CD4-positive, alpha-beta T cell treated with Interleukin-15 for 4 hours (primary cell): Measurements from ENCODE around the gene GNB2.
"Not testable (repeated sequence)": the region's sequence is repeated elsewhere in the genome, so short reads cannot be mapped to it uniquely, and the experiment has no call there.

Experiments
- DNase-seq: peaks from one replicate; pipeline ENCODE4 v3.0.0-alpha.2; 2020; ENCODE audit warnings: low spot score

Gene GNB2

GRCh38 chr7:100665168-100665726, 8.3 kb upstream of the GNB2 start:
- DNase-seq, result no peak

GRCh38 chr7:100667331-100668068, 6.0 kb upstream of the GNB2 start:
- no peak for DNase-seq

GRCh38 chr7:100668069-100668449, 5.5 kb upstream of the GNB2 start:
- DNase-seq, result no peak

- DNase-seq, result not testable (repeated sequence)
Measured at GRCh38 chr7:100669106-100669505, 4.4 kb upstream of the GNB2 start.

- DNase-seq, result no peak
Measured at GRCh38 chr7:100670074-100670473, 3.5 kb upstream of the GNB2 start.

- DNase-seq, result no peak
Measured at GRCh38 chr7:100671353-100672327, 1.9 kb upstream of the GNB2 start.

GRCh38 chr7:100673942-100674410, 436 bp downstream of the GNB2 start:
- DNase-seq, result peak; percentile 31

- DNase-seq, result no peak
Measured at GRCh38 chr7:100674411-100675104, 1.0 kb downstream of the GNB2 start.

- no peak for DNase-seq
Measured at GRCh38 chr7:100675105-100675451, 1.5 kb downstream of the GNB2 start.

GRCh38 chr7:100675581-100676350, 2.2 kb downstream of the GNB2 start:
- peak; percentile 97 for DNase-seq

GRCh38 chr7:100676501-100677306, 3.2 kb downstream of the GNB2 start:
- no peak for DNase-seq

- DNase-seq, result no peak
Measured at GRCh38 chr7:100677308-100678267, 4.0 kb downstream of the GNB2 start.

- no peak for DNase-seq
Measured at GRCh38 chr7:100678291-100678984, 4.9 kb downstream of the GNB2 start.

- DNase-seq, result no peak
Measured at GRCh38 chr7:100679129-100679926, 5.8 kb downstream of the GNB2 start.

- DNase-seq, result no peak
Measured at GRCh38 chr7:100679927-100680575, 6.5 kb downstream of the GNB2 start.

- no peak for DNase-seq
Measured at GRCh38 chr7:100680576-100681271, 7.2 kb downstream of the GNB2 start.
